Vagina (tissue), 2 donors: ENCODE results near the gene PXDN. TPM values are rescaled to one million over a fixed set of nuclear protein-coding genes. Genes with fewer than 3 reads are reported as not detected.

Experiments
- DNase-seq, 2 donors: peaks; one replicate each; pipeline ENCODE4 v3.0.0-alpha.2; 2017; ENCODE audit errors: extremely low spot score in 2 of 2
- H3K27ac ChIP-seq: fragments of 200-600 bp; sonication (generic); one replicate; pipeline ENCODE4 v1.5.1; 2019
- H3K27me3 ChIP-seq: fragments of 200-600 bp; sonication (generic); one replicate; pipeline ENCODE4 v1.5.1; 2019
- H3K36me3 ChIP-seq, 2 donors: fragments of 200-600 bp; sonication (generic); one replicate each; pipeline ENCODE4 v1.5.1; 2017 to 2019
- H3K4me1 ChIP-seq: fragments of 200-600 bp; sonication (generic); one replicate; pipeline ENCODE4 v1.5.1; 2019
- H3K4me3 ChIP-seq, 2 donors: fragments of 200-600 bp; sonication (generic); 1 replicate in 1 of 2; 2 replicates in 1 of 2; pipeline ENCODE4 v1.5.1; 2016 to 2019
- H3K9me3 ChIP-seq: fragments of 200-600 bp; sonication (generic); one replicate; pipeline ENCODE4 v1.5.1; 2019
- POLR2A ChIP-seq, 2 donors: fragments of 450-650 bp; IDR thresholded peaks; one replicate each; pipeline ENCODE4 v1.6.1; 2017; ENCODE audit warnings: antibody characterized with exemption in 2 of 2, mild to moderate bottlenecking in 2 of 2, moderate library complexity in 2 of 2
- POLR2AphosphoS5 ChIP-seq, 2 donors: sonication (generic); formaldehyde crosslinking; IDR thresholded peaks; one replicate each; pipeline ENCODE4 v1.9.0; 2017; ENCODE audit warnings: antibody characterized with exemption in 2 of 2, mild to moderate bottlenecking in 2 of 2, low read depth in 1 of 2; ENCODE audit not compliant: insufficient read depth in 1 of 2
- intact Hi-C: fragments of 100-400 bp; cut with DNase I; formaldehyde crosslinking; loops from one replicate; pipeline ENCODE4 v1.15.1; 2023
- total RNA-seq: library from RNA; depleted of rRNA; stranded (reverse); fragments of >200 nt; gene quantifications from one replicate; pipeline ENCODE4 v1.2.3, GENCODE V29; 2016
- TF ChIP-seq, protein P1 (sequence below), 3 experiments: fragments of 450-650 bp in 2 of 3; fragments of 200-600 bp in 1 of 3; sonication (generic) in 1 of 3; IDR thresholded peaks; one replicate each; pipeline ENCODE4 v1.5.1; 2017 to 2019; ENCODE audit warnings: antibody characterized with exemption in 3 of 3, mild to moderate bottlenecking in 2 of 3, moderate library complexity in 2 of 3

Gene PXDN
- total RNA-seq, 1 donor from 2014 or later, result 33.6 TPM

DNA sequence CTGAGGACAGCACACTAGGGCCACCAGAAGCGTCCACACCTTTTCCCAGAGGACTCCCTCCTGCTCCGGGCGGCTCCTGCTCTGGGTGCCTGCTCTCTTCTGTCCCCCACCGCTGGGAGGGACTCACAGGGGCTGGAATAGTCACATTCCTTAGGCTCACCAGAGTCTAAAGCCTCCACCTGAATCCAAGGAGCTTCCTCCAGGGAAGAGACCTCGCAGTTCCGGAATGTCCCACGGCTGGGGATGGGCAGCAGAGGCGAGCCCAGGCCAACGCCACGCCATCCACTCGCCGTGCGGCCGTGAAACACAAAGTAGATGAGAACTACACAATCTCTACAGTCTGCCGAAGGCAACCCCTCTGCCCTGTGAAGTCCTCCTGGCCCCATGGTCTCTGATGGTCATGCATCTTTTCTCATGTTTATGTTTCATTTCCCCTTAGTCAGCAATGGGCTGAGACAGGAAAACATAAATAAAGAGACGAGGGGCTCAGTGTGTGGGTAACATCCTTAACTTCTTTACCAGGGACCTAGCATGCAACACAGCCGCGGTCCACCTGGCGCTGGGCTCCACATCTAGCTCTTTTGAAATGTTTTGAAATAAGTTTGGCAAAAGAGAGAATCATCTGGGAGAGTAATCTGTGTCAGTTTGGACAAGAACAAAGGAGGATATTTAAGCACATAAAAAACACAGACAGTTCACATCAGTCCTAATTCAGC, 98.4 kb downstream of the PXDN start:
- no peak overlapping the region for H3K4me3 ChIP-seq
- DNase-seq, result peak; percentile 80 to 81
- intact Hi-C loops, result no loop called here
- TF ChIP-seq POLR2A (IDR thresholded peaks at IDR 0.05), result no peak
- peaks cover 0 to 42% of the 10 kb centered on the region in 2 donors for H3K36me3 ChIP-seq
- no peak overlapping the region for H3K27ac ChIP-seq
- H3K27me3 ChIP-seq, result no peaks in the 10 kb centered on the region
- H3K9me3 ChIP-seq, result no peaks in the 10 kb centered on the region
- no peaks in the 10 kb centered on the region for H3K4me1 ChIP-seq

DNA sequence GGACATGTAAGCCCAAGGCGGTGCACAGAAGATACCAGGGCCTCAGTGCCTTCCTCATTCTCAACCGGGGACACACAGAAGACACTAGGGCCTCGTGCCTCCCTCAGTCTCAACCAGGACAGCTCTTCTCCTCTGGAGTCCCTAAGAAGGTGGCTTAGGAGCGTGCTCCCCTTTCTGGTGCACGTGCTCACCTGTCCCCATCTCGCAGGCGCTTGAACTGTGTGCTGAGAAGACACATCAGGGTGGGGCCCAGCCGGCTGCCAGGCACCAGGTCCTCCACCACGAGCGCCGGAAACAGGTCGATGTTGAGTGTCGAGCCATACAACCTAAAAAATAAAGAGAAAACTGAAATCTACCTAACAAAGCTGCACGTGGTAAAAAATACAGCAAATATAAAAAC, 99.9 kb downstream of the PXDN start:
- no peaks in the 10 kb centered on the region for H3K9me3 ChIP-seq
- intact Hi-C loops, result no loop called here
- H3K27ac ChIP-seq, result no peak overlapping the region
- H3K36me3 ChIP-seq, result peaks cover 0 to 42% of the 10 kb centered on the region in 2 donors
- no peak for TF ChIP-seq POLR2AphosphoS5 (IDR thresholded peaks at IDR 0.05; ENCODE audit: insufficient read depth in 1 of 2, low read depth in 1 of 2)
- TF ChIP-seq, protein P1, sequence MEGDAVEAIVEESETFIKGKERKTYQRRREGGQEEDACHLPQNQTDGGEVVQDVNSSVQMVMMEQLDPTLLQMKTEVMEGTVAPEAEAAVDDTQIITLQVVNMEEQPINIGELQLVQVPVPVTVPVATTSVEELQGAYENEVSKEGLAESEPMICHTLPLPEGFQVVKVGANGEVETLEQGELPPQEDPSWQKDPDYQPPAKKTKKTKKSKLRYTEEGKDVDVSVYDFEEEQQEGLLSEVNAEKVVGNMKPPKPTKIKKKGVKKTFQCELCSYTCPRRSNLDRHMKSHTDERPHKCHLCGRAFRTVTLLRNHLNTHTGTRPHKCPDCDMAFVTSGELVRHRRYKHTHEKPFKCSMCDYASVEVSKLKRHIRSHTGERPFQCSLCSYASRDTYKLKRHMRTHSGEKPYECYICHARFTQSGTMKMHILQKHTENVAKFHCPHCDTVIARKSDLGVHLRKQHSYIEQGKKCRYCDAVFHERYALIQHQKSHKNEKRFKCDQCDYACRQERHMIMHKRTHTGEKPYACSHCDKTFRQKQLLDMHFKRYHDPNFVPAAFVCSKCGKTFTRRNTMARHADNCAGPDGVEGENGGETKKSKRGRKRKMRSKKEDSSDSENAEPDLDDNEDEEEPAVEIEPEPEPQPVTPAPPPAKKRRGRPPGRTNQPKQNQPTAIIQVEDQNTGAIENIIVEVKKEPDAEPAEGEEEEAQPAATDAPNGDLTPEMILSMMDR (IDR thresholded peaks at IDR 0.05), result no peak
- TF ChIP-seq POLR2A (IDR thresholded peaks at IDR 0.05), result no peak
- DNase-seq, result no peak
- H3K4me3 ChIP-seq, result no peak overlapping the region
- H3K4me1 ChIP-seq, result no peaks in the 10 kb centered on the region
- H3K27me3 ChIP-seq, result no peaks in the 10 kb centered on the region

DNA sequence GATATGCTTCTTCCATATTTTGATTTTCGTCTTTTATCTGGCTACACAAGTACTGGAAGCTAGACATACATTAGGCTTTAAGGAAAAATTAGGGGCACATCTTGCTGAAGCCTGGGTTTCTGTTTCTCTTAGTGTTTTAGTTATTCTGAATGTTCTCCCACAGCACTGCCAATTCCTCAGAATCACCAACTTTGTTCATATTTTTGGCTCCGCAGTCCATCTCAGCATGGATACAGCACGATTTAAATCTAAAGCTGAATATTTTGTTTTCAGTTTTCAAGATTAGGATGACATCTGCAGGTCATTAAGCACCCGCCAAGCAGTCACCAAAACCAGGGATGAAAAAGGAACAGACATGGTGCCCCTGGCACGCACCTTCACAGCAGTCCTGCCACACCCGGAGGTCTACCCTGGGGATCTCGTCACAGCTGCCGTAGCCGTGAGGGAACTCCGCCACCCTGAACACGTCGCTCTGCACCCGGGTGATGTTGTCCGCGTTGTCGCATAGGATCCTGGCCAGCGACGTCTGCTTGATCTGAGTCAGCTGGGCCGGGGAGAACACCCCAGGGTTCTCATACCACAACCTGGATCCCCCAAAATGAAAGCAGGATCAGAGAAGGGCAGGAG, 101.2 kb downstream of the PXDN start:
- intact Hi-C loops, result no loop called here
- H3K4me3 ChIP-seq, result no peak overlapping the region
- H3K36me3 ChIP-seq, result peaks cover 0 to 39% of the 10 kb centered on the region in 2 donors
- TF ChIP-seq POLR2A (IDR thresholded peaks at IDR 0.05) (no peak), POLR2AphosphoS5 (IDR thresholded peaks at IDR 0.05; ENCODE audit: insufficient read depth in 1 of 2, low read depth in 1 of 2) (no peak)
- TF ChIP-seq, protein P1 (IDR thresholded peaks at IDR 0.05), result no peak
- H3K27ac ChIP-seq, result no peak overlapping the region
- H3K9me3 ChIP-seq, result no peaks in the 10 kb centered on the region
- DNase-seq, result no peak
- H3K27me3 ChIP-seq, result no peaks in the 10 kb centered on the region
- no peaks in the 10 kb centered on the region for H3K4me1 ChIP-seq

- Histone ChIP-seq H3K36me3 (peaks cover 0 to 31% of the 10 kb centered on the region in 2 donors), H3K27me3 (no peaks in the 10 kb centered on the region), H3K4me3 (no peak overlapping the region), H3K27ac (no peak overlapping the region), H3K4me1 (no peaks in the 10 kb centered on the region), H3K9me3 (no peaks in the 10 kb centered on the region)
- DNase-seq, result no peak
- intact Hi-C loops, result no loop called here
- TF ChIP-seq, protein P1 (IDR thresholded peaks at IDR 0.05), result no peak
- TF ChIP-seq POLR2A (IDR thresholded peaks at IDR 0.05), result no peak
- no peak for TF ChIP-seq POLR2AphosphoS5 (IDR thresholded peaks at IDR 0.05; ENCODE audit: insufficient read depth in 1 of 2, low read depth in 1 of 2)
Measured at GRCh38 chr2:1642066-1642861, 102.1 kb downstream of the PXDN start.

- DNase-seq, result no peak
- Histone ChIP-seq H3K27ac (no peak overlapping the region), H3K4me1 (no peaks in the 10 kb centered on the region)
Measured at GRCh38 chr2:1641523-1641922, 102.8 kb downstream of the PXDN start.

More at GRCh38 chr2:1641523-1641922, 102.8 kb downstream of the PXDN start:
- peaks cover 0 to 28% of the 10 kb centered on the region in 2 donors for H3K36me3 ChIP-seq
- no peaks in the 10 kb centered on the region for H3K9me3 ChIP-seq
- TF ChIP-seq, protein P1 (IDR thresholded peaks at IDR 0.05), result no peak
- TF ChIP-seq POLR2A (IDR thresholded peaks at IDR 0.05) (no peak), POLR2AphosphoS5 (IDR thresholded peaks at IDR 0.05; ENCODE audit: insufficient read depth in 1 of 2, low read depth in 1 of 2) (no peak)
- no peaks in the 10 kb centered on the region for H3K27me3 ChIP-seq
- no peak overlapping the region for H3K4me3 ChIP-seq
- intact Hi-C loops, result no loop called here
